DOHH2 (cell line): ENCODE results near the gene DGKD.

Experiments
- EZH2phosphoT487 ChIP-seq: fragments of 200-600 bp; sonication (generic); IDR thresholded peaks from 2 replicates; pipeline ENCODE4 v1.6.1; 2017; ENCODE audit warnings: borderline replicate concordance, mild to moderate bottlenecking, antibody characterized with exemption, low read length, moderate library complexity, mixed read lengths
- TF ChIP-seq, protein P1 (sequence below): fragments of 200-600 bp; sonication (generic); IDR thresholded peaks from one replicate; pipeline ENCODE4 v1.5.1; 2014; ENCODE audit warnings: antibody characterized with exemption, mild to moderate bottlenecking, low read depth, low read length; ENCODE audit not compliant: poor library complexity, severe bottlenecking

DNA sequence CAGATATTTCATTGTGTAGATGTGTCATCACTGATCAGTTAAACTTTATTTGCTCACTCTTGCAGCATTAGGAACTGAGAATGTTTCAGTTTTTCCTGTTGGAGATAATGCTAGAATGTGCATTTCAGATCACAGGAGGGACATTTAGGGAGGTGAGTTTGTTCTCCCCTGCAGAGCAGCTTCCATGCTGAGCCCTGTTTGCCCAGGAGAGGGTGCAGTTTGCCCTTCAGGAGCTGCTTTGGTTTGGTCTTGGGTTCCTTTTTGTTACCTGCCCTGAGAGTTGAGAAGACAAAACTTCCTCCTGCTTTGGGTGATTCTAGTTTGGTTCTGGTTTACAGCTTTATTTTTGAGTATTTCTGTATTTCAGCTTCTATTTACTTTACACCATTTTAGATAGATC is 49.9 kb downstream of the DGKD start:
- TF ChIP-seq, protein P1, sequence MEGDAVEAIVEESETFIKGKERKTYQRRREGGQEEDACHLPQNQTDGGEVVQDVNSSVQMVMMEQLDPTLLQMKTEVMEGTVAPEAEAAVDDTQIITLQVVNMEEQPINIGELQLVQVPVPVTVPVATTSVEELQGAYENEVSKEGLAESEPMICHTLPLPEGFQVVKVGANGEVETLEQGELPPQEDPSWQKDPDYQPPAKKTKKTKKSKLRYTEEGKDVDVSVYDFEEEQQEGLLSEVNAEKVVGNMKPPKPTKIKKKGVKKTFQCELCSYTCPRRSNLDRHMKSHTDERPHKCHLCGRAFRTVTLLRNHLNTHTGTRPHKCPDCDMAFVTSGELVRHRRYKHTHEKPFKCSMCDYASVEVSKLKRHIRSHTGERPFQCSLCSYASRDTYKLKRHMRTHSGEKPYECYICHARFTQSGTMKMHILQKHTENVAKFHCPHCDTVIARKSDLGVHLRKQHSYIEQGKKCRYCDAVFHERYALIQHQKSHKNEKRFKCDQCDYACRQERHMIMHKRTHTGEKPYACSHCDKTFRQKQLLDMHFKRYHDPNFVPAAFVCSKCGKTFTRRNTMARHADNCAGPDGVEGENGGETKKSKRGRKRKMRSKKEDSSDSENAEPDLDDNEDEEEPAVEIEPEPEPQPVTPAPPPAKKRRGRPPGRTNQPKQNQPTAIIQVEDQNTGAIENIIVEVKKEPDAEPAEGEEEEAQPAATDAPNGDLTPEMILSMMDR = peak; percentile 83
- no peak for TF ChIP-seq EZH2phosphoT487
